Cardiac septum (tissue), 1 donor: ENCODE measurements around the gene POU2AF3. TPM values are rescaled to one million over a fixed set of nuclear protein-coding genes. Genes with fewer than 3 reads are reported as not detected.
"Not testable (repeated sequence)": the region's sequence is repeated elsewhere in the genome, so short reads cannot be mapped to it uniquely, and the experiment has no call there.

Source experiments
- DNase-seq: peaks from one replicate; pipeline ENCODE4 v3.0.0-alpha.2; 2020; ENCODE audit warnings: low spot score
- intact Hi-C: fragments of 100-400 bp; cut with DNase I; formaldehyde crosslinking; loops from one replicate; pipeline ENCODE4 v1.14.0; 2022
- long read RNA-seq: library from polyadenylated mRNA; unstranded; transcript quantifications from one replicate; pipeline ENCODE4 v2.0.0, GENCODE V29; 2021
- total RNA-seq: library from RNA; stranded (reverse); fragmentation: NEBNext Ultra II Directional; extraction: Animal tissue kit (Norgen Biotek cat#: 25700); gene quantifications from one replicate; pipeline ENCODE4 v1.2.1, GENCODE V29; 2021
- donor health status: DM: no; HTN: no; CAD: no.

Gene POU2AF3, protein sequence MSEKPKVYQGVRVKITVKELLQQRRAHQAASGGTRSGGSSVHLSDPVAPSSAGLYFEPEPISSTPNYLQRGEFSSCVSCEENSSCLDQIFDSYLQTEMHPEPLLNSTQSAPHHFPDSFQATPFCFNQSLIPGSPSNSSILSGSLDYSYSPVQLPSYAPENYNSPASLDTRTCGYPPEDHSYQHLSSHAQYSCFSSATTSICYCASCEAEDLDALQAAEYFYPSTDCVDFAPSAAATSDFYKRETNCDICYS
- total RNA-seq: not detected
- long read RNA-seq, partial matches to known transcripts: 0 of 1 reads
- long read RNA-seq, other reads (novel, unspliced or antisense): 1 of 1 reads

DNA sequence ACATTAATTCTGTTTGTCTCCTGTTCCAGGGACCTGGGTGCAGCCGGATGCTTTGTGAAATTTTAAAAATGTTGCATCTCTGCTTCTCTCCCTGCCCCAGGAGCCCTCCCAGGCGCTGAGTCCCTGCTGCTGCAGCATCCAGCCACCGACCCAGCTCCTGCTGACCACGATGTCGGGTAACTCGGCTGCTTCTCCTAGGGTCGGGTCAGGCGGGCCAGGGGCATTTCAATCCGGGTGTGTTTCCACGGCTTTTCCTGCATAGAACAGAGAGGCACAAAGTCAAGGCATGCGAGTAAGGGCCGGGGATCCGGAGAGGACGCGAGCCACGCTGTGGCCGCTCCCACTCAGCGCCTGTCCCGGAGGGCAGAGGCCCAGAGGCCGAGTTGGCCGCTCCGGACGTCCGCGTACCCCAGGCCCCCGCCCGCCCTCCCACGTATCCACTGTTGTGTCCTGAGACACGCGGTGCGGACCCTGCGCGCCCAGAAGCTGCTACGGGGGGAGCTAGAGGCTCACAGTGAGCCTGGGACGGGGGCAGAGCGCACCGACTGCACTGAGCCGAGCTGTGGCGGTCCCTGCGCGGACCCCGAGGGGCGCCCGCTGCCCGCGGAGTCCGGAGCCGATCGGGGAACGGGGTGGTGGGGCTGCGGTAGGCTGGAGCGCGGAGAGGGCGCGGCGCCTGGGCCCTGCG is at the start of gene POU2AF3:
Gene POU2AF3 (plus strand): TSS at position 134 of the 688 bp plus-strand sequence. CDS start 36 bp downstream, at position 170.
- intact Hi-C loops: loop anchor here (5.0 kb wide), 1 partner anchor 124 kb away; no protein-coding TSS in a partner anchor
- no peak for DNase-seq

DNA sequence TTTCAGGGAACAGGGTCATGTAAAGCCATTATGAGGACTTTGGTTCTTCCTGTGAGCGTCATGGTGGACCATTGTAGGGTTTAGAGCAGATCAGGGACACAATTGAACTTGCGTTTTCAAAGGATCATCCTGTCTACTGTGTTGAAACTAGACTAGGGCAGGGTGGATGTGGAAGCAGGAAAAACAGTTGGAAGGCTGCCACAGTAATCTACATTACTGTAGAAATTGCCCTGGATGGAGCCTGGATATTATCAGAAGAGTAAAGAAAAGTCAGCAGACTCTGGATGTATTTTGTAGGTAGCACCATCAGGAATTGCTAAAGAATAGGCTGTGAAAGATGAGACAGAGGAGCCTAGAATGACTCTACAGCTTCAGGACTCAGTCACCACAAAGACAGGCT is 47.4 kb upstream of the POU2AF3 start:
- intact Hi-C loops: no loop called here
- DNase-seq: no peak

DNA sequence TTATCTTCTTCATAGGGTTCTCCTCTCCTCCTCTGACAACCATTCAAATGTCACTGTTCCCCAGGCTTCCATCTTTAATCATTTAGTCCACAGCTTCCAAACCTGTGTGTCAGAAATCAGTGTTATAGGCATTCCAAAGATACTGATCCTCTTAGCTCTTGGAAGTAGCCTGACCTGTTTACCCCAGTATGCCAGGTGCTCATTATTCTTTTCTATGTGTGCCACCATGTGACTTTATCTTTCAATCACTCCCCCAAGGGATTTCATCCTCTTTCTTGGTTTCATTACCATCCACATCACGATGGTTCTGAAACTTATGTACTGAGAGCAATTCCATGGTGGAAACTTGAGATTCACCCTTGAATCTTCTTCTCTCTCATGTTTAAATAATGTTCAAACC is 45.2 kb upstream of the POU2AF3 start:
- DNase-seq: no peak
- intact Hi-C loops: no loop called here

DNA sequence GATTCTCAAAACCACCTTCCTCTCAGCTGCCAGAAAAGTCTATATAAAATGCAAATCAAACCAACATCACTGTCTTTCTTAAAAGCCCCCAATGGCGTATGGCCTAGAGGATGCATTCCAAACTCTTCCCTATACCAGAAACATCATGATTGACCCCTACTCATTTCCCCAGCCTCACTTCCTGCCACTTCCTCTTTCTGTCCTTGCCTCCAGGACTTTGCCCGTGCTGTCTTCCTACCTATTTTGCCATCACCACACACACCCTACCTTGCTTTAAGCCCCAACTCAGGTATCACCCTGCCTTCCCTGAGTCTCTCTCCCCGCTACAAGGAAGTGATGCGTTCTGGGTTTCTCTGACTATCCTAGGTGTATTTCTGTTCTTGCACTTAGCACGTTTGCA is 44.7 kb upstream of the POU2AF3 start:
- intact Hi-C loops: no loop called here
- DNase-seq: no peak

DNA sequence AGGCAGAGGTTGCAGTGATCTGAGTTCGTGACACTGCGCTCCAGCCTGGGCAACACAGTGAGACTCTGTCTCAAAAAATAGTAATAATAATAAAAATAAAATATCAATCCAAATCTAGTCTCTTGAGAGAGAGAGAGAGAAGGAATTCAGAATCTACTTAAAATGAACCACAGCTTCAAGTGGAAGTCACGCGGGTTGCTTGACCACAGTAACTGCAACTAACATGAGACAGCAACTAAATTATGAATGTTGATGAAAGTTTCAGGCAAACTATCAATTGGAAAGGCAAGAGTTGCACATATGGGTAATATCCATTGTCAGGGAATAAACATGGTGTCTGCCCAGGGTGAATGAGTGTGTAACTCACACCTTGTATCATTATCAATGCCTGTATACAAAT is 40.3 kb upstream of the POU2AF3 start:
- no peak for DNase-seq
- intact Hi-C loops: no loop called here

DNA sequence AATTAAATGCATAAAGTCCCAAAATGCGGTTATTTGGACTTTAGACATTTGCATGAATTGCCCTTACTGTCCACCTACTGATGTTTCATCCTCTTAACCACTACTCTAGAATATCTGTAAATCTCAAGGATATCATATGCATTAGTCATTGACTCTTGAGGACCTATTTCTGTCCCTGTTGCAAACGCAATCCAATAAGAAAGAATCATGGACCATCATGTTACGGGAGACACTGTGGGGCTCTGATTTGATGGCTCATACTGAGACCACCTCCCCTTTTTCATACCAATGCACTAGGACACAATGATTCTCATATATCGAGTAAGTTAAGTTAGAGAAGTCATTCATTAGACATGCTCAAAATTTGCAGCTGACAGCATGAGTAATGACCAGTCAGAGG is 38.5 kb upstream of the POU2AF3 start:
- no peak for DNase-seq
- intact Hi-C loops: no loop called here

DNA sequence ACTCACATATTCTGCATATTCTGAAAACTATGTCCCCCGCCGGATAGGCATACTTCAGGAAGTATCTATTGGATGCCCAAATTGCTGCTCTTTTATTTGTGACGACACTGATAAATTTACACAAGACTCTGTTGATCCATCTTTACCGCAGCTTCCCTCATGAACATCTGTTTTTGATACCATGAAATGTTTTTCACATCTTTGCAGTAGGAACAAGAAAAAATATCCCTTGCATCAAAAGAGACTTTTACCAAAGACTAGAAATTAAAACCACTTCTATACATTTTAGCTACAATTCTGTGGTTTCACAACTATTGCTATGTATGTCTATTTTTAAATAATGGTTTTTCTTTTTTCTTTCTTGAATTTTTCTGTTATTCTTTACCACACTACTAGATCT is 37.5 kb upstream of the POU2AF3 start:
- intact Hi-C loops: no loop called here
- no peak for DNase-seq

DNA sequence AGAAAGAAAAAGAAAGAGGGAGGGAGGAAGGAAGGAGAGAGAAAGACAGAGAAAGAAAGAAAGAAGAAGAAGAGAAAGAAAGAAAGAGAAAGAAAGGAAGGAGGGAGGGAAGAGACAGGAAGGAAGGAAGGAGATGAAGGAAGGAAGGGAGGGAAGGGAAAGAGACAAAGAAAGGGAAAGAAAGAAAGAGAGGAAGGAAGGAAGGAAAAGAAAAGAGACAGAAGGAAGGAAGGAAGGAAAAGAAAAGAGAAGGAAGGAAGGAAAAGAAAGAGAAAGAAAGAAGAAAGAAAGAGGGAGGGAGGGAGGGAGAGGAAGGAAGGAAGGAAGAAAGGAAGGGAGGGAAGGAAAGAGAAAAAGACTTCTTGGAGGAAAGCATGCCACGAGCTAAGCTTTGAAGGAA is 33.7 kb upstream of the POU2AF3 start:
- DNase-seq: no peak
- intact Hi-C loops: no loop called here

DNA sequence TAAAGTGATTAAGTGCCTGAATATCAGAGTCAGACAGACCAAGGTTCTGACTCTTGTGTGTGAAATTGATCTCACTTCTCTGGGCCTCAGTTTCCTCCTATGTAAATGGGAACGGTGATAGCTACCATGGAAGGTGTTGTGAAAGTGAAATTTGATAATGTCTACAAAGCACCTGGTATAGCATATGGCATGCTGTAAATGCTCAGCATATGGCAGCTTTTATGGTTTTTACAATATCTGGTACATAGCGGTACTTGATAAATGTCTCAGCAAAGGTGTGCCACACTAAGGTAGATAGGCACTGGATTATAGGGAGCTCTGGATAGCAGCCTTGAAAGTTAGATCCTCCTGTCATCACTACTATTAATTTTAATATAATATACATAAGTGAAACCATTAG is 32.9 kb upstream of the POU2AF3 start:
- DNase-seq: no peak
- intact Hi-C loops: no loop called here

DNA sequence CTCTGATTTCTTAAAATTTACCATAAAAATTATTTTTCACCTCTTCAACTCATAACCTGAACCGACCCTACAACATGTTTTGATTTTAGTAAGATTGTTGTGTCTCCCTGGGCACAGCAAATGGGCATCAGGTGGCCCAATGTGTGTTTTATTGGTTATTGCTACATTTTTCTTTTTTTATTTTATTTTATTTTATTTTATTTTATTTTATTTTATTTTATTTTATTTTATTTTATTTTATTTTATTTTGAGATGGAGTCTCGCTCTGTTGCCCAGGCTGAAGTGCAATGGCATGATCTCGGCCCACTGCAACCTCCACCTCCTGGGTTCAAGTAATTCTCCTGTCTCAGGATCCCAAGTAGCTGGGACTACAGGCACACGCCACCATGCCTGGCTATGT is 30.0 kb upstream of the POU2AF3 start:
- intact Hi-C loops, DNase-seq: not testable (repeated sequence)

DNA sequence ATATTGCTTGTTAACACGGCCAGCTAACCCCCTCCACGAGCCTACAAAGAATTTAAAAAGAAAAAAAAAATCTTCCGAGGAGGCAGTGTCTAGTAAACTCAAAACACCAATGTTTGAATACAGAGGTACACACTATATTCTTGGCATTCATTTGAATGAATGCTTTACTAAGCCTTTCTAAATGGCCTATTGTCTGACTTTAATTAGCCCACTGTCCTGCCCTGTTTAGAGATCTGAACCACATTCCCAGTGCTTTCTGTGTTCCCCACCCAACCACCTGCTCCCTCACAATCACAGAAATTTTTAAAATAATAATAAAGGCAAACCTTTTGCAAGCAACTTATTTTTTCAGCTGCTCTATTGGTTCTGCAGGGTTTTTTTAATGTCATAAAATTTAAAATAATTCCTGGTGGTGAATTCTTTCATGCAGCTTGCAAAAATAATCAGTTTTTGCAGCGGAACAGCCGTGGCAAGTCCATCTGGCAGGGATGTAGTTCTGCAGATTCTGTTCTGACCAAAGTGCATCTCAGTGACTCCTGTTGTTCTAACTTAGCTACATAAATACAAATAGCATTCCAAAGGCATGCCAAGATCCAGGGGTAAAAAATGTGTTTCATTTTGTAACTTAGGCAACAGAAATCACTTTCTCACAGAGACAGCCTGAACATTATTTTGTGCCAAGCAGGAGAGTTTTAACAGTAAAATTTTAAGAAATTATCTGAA is 29.0 kb upstream of the POU2AF3 start:
- intact Hi-C loops: no loop called here

DNA sequence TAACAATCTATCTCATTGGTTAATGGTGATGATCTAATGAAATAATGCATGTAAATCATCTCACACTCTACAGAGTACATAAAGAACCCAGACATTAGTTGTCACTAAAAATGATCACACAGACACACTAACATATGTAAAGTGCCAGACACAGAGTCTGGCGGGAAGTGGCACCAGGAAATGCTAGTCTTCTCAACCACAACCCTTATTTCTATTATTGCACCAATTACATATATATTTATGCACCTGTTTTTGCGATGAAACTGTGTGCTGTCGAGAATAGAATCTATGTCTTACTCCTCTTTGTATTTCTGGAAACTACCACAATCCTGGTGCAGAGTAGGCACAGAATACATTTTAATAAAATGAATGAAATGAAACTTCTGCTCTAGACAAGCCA is 25.9 kb upstream of the POU2AF3 start:
- DNase-seq: no peak
- intact Hi-C loops: no loop called here

More for the DNA sequence above, 29.0 kb upstream of the POU2AF3 start:
- DNase-seq: no peak

DNA sequence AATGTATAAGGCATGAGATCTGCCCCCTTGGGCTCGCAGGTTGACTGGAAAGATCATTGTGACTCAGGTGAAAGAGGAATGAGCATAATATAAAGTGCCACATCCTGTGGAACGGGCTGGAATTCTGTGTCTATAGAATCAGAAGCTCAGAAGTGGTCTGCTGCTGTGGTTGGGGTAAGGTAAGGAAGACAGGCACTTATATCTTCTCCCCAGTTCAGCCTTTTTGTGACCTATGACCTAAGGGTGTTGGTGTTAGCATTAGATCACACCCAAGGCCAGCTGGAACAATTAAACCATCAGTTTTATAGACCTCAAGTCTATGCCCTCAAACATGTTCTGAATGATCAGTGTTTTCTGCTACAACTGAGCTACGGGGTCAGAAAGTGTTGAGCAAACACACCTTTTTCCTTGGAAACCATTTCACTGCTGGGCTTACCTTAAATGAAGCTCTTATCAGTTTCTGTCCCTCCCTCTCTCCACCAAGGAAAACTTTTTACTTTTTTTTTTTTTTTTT is 15.7 kb upstream of the POU2AF3 start:
- intact Hi-C loops: loop anchor here (2.0 kb wide), 1 partner anchor 140 kb away; no protein-coding TSS in a partner anchor
- DNase-seq: no peak

DNA sequence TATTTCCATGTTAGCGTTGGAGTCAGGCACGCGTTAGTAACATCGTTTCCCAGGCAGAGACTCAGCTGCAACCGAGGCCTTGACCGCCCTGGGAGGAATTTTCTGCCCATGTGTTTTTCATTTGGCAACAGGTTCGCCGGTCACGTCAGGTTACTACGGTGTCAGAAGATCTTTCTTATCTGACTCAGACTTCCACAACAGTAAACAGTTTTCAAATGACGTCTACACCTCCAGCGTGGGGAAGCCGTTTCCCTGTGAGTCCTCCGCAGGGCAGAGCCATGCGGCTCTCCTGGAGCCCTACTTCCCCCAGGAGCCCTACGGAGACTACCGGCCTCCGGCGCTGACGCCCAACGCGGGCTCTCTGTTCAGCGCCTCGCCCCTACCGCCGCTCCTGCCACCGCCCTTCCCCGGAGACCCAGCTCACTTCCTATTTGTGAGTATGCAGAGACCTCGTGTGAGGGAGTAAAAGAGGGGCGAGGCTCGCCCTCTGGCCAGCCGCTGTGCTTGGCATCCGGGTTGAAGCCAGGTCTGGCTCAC is 14.3 kb upstream of the POU2AF3 start:
- intact Hi-C loops: loop anchor here (2.0 kb wide), 2 partner anchors 139 to 163 kb away; no protein-coding TSS in a partner anchor
- DNase-seq: no peak

DNA sequence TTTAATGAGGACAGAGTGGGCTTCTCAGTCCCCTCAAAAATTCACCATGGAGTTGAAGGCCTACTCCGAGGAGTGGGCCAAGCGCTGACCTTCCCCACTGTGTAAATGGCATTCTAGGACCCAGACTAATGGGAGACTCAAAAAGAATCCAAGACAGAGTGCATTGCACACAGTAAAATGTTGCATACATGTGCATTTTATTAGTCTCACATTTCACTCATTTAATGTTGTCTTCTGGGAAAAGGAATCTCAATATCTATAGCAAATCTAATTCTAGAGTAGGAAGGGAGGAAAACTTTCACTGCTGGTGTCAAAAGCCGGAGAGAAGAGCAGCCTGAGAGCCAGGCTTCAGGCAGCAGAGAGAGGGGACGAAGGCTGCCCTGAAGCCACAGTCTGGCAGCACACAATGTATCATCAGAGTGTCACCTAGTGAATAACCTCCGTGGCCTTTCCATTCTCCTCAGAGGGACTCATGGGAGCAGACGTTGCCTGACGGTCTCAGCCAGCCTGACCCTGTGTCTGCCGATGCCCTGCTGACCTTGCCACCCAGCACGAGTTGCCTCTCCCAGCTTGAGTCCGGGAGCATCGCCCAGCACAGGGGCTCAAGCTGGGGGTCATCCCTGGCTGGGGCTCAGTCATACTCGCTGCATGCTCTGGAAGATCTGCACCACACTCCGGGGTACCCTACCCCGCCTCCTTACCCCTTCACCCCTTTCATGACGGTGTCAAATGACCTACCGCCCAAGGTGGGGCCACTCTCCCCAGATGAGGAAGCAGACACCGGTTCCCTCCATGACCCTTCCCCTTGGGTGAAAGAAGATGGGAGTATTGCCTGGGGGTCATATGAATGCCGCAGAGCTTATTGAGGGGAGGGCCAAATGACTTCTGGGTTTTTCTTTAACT is 12.9 kb upstream of the POU2AF3 start:
- DNase-seq: no peak
- intact Hi-C loops: loop anchor here (2.0 kb wide), 1 partner anchor 161 kb away; no protein-coding TSS in a partner anchor

DNA sequence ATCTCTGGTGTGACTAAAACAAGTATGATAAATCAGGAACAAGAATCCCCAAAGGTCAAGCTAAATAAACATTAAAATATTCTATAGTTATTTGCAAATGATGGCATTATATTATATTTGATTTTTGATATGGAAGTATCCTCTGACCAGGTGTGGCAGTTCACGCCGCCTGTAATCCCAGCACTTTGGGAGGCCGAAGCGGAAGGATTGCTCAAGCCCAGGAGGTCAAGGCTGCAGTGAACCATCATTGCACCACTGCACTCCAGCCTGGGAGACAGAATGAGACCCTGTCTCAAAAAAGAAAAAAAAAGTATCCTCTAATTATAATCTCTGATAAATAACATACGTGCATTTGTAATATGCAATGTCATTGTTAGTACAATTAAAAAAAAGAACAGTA is 6.6 kb upstream of the POU2AF3 start:
- no peak for DNase-seq
- intact Hi-C loops: no loop called here

DNA sequence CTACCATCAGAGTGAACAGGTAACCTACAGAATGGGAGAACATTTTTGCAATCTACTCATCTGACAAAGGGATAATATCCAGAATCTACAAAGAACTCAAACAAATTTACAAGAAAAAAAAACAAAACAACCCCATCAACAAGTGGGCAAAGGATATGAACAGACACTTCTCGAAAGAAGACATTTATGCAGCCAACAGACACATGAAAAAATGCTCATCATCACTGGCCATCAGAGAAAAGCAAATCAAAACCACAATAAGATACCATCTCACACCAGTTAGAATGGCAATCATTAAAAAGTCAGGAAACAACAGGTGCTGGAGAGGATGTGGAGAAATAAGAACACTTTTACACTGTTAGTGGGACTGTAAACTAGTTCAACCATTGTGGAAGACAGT is 5.9 kb upstream of the POU2AF3 start:
- DNase-seq, intact Hi-C loops: not testable (repeated sequence)

DNA sequence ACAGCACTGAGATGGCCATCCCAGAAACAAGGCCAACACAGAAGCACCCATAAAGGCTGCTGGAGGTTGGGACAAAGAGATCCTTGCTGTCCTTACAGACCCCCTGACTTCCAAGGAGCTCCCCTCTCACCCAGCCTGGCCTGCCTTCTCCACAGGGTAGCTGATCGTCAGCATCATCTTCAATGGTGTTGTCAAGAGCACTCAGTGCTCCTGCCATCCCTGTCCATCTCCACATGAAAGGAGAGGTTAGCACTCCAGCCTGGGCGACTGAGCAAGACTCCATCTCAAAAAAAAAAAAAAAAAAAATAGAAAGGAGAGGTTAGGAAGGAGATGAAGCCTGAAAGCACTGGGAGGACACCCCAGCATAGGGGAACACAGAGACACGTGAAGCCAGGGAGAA is 2.1 kb upstream of the POU2AF3 start:
- no peak for DNase-seq
- intact Hi-C loops: loop anchor here (5.0 kb wide), 1 partner anchor 126 kb away; no protein-coding TSS in a partner anchor

DNA sequence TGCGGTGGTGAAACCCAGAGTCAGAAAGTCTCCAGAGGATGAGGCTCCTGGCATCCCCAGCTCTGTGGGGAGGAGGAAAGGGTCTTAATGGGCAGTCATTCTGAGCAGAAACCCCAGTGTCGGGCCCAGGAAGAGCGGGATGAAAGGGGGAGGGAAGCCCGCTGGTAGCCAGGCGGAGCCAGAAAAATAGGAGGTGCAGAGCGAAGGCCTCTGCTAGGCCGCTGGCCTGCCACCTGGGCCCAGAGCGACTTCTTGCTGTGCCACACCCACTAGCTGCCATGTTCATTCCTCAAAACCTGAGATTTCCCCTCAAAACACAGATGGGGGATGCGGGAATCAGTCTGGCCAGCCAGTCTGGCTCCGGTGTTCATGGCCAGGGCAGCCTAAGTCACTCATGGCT is 650 bp upstream of the POU2AF3 start:
- DNase-seq: no peak
- intact Hi-C loops: loop anchor here (5.0 kb wide), 1 partner anchor 125 kb away; no protein-coding TSS in a partner anchor
